ENCODE measurements around the gene ANXA11. TPM values are rescaled to one million over a fixed set of nuclear protein-coding genes. Genes with fewer than 3 reads are reported as not detected.

Gene ANXA11
- total RNA-seq, 2 donors from 2014 or later = 104 to 134 TPM

DNA sequence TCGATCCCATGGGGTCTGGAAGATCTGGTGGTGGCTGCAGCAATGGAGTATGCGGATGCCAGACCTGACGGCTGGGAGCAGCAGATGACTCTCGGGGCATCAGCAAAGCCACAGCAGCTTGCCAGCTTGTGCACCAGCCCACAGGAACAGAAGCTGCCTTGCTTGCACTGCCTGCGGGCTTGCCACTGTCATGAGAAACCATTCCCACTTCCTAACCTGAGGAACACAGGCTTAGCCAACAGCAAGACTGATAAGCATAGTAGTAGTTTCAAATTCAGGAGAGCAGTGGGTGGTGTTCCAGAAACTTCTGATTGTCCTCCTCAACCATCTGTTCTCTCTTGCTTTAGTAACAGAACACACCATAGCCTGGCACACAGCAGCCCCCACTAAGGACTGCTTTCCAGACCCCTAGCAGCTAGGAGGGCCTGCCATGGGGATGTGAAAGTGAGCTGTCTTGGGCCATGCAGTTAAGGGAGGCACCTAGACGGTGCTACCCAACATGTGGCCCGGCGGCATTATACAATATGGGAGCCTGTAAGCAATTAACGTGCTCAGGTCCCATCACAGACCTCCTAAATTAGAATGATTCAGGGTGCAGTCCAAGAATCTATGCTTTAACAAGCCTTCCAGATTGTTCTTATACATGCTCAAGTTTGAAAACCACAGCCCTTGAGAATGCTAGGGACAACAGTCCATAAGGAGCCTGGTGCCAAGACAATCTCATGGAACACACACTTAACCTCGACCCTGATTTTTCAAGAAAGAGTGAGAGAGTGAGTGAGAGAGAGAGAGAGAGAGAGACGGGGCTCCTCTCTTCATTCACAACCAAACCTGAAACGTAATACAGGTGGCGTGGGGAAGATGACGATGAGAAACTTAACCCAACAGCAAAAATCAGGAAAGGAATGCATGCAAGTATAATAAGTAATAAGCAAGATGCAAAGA is 7.1 kb downstream of the ANXA11 start:
- Histone ChIP-seq H3K27me3 (ENCODE audit: control insufficient read depth, insufficient read depth, low read length, poor library complexity, severe bottlenecking) (no peaks in the 10 kb centered on the region), H3K27ac (ENCODE audit: low read depth, low read length) (no peak overlapping the region), H3K9ac (ENCODE audit: extremely low read depth, low read length, poor library complexity, severe bottlenecking) (no peak overlapping the region), H3K4me1 (ENCODE audit: control insufficient read depth, insufficient read depth, low read length) (peaks cover 9% of the 10 kb centered on the region), H3K9me3 (ENCODE audit: control insufficient read depth, low read length) (no peaks in the 10 kb centered on the region), H3K36me3 (ENCODE audit: control insufficient read depth, insufficient read depth, low read length) (peaks cover 7% of the 10 kb centered on the region), H3K4me3 (ENCODE audit: low read length) (no peak overlapping the region)
- H3K4me3 Mint-ChIP-seq = no peak overlapping the region
- H3K4me1 Mint-ChIP-seq = peaks cover 42% of the 10 kb centered on the region
- H3K9me3 Mint-ChIP-seq = no peaks in the 10 kb centered on the region
- H3K36me3 Mint-ChIP-seq (ENCODE audit: low read depth) = no peaks in the 10 kb centered on the region
- H3K27ac Mint-ChIP-seq = no peak overlapping the region
- no peak for DNase-seq
- no peaks in the 10 kb centered on the region for H3K27me3 Mint-ChIP-seq (ENCODE audit: insufficient read depth)
- TF ChIP-seq, protein P1, sequence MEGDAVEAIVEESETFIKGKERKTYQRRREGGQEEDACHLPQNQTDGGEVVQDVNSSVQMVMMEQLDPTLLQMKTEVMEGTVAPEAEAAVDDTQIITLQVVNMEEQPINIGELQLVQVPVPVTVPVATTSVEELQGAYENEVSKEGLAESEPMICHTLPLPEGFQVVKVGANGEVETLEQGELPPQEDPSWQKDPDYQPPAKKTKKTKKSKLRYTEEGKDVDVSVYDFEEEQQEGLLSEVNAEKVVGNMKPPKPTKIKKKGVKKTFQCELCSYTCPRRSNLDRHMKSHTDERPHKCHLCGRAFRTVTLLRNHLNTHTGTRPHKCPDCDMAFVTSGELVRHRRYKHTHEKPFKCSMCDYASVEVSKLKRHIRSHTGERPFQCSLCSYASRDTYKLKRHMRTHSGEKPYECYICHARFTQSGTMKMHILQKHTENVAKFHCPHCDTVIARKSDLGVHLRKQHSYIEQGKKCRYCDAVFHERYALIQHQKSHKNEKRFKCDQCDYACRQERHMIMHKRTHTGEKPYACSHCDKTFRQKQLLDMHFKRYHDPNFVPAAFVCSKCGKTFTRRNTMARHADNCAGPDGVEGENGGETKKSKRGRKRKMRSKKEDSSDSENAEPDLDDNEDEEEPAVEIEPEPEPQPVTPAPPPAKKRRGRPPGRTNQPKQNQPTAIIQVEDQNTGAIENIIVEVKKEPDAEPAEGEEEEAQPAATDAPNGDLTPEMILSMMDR (conservative IDR thresholded peaks at IDR 0.05) = no peak
- 95 to 96% methylated on average over 9 to 13 of the region's 14 CpGs for WGBS, 2 experiments (ENCODE audit: insufficient coverage in 1 of 2, insufficient read length in 1 of 2)

DNA sequence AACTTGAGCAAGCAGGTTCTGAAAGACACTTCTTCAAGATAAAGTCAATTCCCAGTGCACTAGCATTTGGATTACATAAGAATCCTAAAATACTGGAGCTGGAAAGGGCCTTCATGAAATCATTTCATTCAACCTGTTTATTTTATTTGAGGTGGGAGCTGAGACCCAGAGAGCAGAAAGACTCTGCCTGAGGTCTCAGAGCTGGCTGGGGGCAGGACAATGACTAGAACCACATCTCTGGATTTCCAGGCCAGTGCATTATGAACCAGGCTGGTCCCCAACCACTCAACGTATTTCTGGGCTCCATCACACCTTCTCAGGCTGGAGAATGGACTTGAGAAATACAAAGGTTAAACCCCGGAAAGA is 8.4 kb downstream of the ANXA11 start:
- Mint-ChIP-seq H3K36me3 (ENCODE audit: low read depth) (no peaks in the 10 kb centered on the region), H3K4me3 (no peak overlapping the region), H3K27me3 (ENCODE audit: insufficient read depth) (no peaks in the 10 kb centered on the region), H3K27ac (peak overlapping the region; percentile 36), H3K9me3 (no peaks in the 10 kb centered on the region), H3K4me1 (peaks cover 33% of the 10 kb centered on the region)
- Histone ChIP-seq H3K27me3 (ENCODE audit: control insufficient read depth, insufficient read depth, low read length, poor library complexity, severe bottlenecking) (no peaks in the 10 kb centered on the region), H3K36me3 (ENCODE audit: control insufficient read depth, insufficient read depth, low read length) (peaks cover 7% of the 10 kb centered on the region), H3K27ac (ENCODE audit: low read depth, low read length) (no peak overlapping the region), H3K4me1 (ENCODE audit: control insufficient read depth, insufficient read depth, low read length) (peaks cover 9% of the 10 kb centered on the region), H3K9me3 (ENCODE audit: control insufficient read depth, low read length) (no peaks in the 10 kb centered on the region), H3K9ac (ENCODE audit: extremely low read depth, low read length, poor library complexity, severe bottlenecking) (no peak overlapping the region), H3K4me3 (ENCODE audit: low read length) (no peak overlapping the region)
- no peak for DNase-seq
- TF ChIP-seq, protein P1 (conservative IDR thresholded peaks at IDR 0.05) = no peak
- WGBS, 2 experiments (ENCODE audit: insufficient coverage in 1 of 2, insufficient read length in 1 of 2) = 90 to 100% methylated on average over 1 to 2 of the region's 2 CpGs

DNA sequence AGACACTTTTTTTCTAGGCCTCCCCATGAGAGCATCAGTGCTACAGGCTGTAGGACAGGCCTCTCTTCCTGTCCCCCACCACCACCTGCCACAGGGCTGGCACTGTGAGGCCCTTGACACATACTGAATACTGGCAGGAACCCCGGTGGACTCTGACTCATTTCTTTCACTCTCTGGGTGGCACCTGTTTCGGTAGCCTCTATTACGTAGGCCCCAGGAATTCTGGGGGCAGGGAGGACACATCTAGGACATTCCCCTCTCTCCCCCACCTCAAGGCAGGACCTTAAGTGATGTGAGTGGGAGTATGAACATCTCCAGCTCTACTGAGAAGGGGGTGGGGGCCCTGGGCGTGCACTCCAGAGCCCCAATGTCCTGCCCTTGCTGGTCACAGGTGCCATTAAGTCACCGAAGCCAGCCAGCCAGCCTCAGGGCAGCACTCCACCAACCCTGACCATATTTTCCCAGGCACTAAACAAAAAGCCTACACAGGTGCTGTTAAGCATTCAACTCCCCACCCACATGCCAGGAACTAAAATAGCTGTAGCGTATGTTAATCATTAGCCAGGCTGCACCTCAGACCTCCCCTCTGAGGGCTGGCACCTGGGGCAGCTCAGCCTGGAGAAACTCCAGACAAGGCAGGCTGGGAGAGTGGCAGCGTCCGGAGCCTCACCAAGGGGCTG is 8.9 kb downstream of the ANXA11 start:
- peaks cover 30% of the 10 kb centered on the region for H3K4me1 Mint-ChIP-seq
- peak overlapping the region; percentile 36 for H3K27ac Mint-ChIP-seq
- H3K9ac ChIP-seq (ENCODE audit: extremely low read depth, low read length, poor library complexity, severe bottlenecking) = no peak overlapping the region
- WGBS, 2 experiments (ENCODE audit: insufficient coverage in 1 of 2, insufficient read length in 1 of 2) = 90 to 100% methylated on average over 1 to 8 of the region's 8 CpGs
- H3K4me3 ChIP-seq (ENCODE audit: low read length) = no peak overlapping the region
- peak; percentile 54 for DNase-seq
- no peaks in the 10 kb centered on the region for H3K9me3 ChIP-seq (ENCODE audit: control insufficient read depth, low read length)
- no peaks in the 10 kb centered on the region for H3K9me3 Mint-ChIP-seq
- TF ChIP-seq, protein P1 (conservative IDR thresholded peaks at IDR 0.05) = no peak
- H3K4me3 Mint-ChIP-seq = no peak overlapping the region
- H3K27me3 Mint-ChIP-seq (ENCODE audit: insufficient read depth) = no peaks in the 10 kb centered on the region
- H3K27ac ChIP-seq (ENCODE audit: low read depth, low read length) = no peak overlapping the region
- peaks cover 7% of the 10 kb centered on the region for H3K36me3 ChIP-seq (ENCODE audit: control insufficient read depth, insufficient read depth, low read length)
- H3K36me3 Mint-ChIP-seq (ENCODE audit: low read depth) = no peaks in the 10 kb centered on the region
- H3K27me3 ChIP-seq (ENCODE audit: control insufficient read depth, insufficient read depth, low read length, poor library complexity, severe bottlenecking) = no peaks in the 10 kb centered on the region
- peaks cover 9% of the 10 kb centered on the region for H3K4me1 ChIP-seq (ENCODE audit: control insufficient read depth, insufficient read depth, low read length)

All from endodermal cell (in vitro differentiated cells).